ENCODE measurements around the gene RPP38.

RPP38 gene

GRCh38 chr10:15152556-15152955 lies 55.4 kb downstream of the RPP38 start:
- no peak overlapping the region for H3K9ac ChIP-seq (ENCODE audit: low read length)

More at GRCh38 chr10:15152556-15152955, 55.4 kb downstream of the RPP38 start:
- Histone ChIP-seq H3K36me3 (ENCODE audit: control insufficient read depth, insufficient read depth, low read length) (no peaks in the 10 kb centered on the region), H3K27me3 (ENCODE audit: control insufficient read depth, insufficient read depth, low read length) (no peaks in the 10 kb centered on the region), H3K27ac (ENCODE audit: low read depth, low read length) (no peak overlapping the region), H3K4me3 (ENCODE audit: low read depth, low read length) (no peak overlapping the region), H3K4me1 (ENCODE audit: control insufficient read depth, insufficient read depth, low read length) (no peaks in the 10 kb centered on the region), H3K9me3 (ENCODE audit: control insufficient read depth, insufficient read depth, low read depth, low read length) (peaks cover 5% of the 10 kb centered on the region; the same call in 1 of the 2 replicates)

All from HUES6 (cell line).